ENCODE results near the gene ABCF1. TPM values are rescaled to one million over a fixed set of nuclear protein-coding genes. Genes with fewer than 3 reads are reported as not detected.

Gene ABCF1
- total and polyA plus RNA-seq, 9 of the 15 experiments (the other 6 are each of a cell fraction or from before 2014, with no cell fraction given), result 41.6 to 193 (median 102) TPM

- TF ChIP-seq HNRNPUL1 (IDR thresholded peaks at IDR 0.05; ENCODE audit: low read length), result no peak
- TF ChIP-seq ZNF511 (CRISPR knock-in tag; IDR thresholded peaks at IDR 0.05), result no peak
- no peak for TF ChIP-seq ZFP36 (IDR thresholded peaks at IDR 0.05; ENCODE audit: low read depth, low read length, partially characterized antibody)
- TF ChIP-seq SETDB1 (IDR thresholded peaks at IDR 0.05; ENCODE audit: low read length), result no peak
- no peak for TF ChIP-seq KAT2B (IDR thresholded peaks at IDR 0.05; ENCODE audit: low read depth, low read length)
- TF ChIP-seq FOXA3 (CRISPR knock-in tag; conservative IDR thresholded peaks at IDR 0.05 in 1 of 2, IDR thresholded peaks at IDR 0.05 in 1 of 2), result 0 out of 4 replicates have a peak, but pooled peaks of 1 of the 2 experiments have one; percentile 15
- no peak for TF ChIP-seq PBX2 (CRISPR knock-in tag; IDR thresholded peaks at IDR 0.05; ENCODE audit: low read depth)
- peak; percentile 63 for TF ChIP-seq PBX2 (tag; conservative IDR thresholded peaks at IDR 0.05; ENCODE audit: low read depth)
- no peak for TF ChIP-seq E2F3 (CRISPR knock-in tag; IDR thresholded peaks at IDR 0.05)
- no peak for TF ChIP-seq CHD1 (IDR thresholded peaks at IDR 0.05; ENCODE audit: low read length)
- TF ChIP-seq ZZZ3 (IDR thresholded peaks at IDR 0.05), result no peak
- no peak for TF ChIP-seq SIRT6 (IDR thresholded peaks at IDR 0.05; ENCODE audit: low read depth, low read length)
- no peak for TF ChIP-seq ZNF76 (CRISPR knock-in tag; IDR thresholded peaks at IDR 0.05; ENCODE audit: borderline replicate concordance)
- TF ChIP-seq GABPA (tag; conservative IDR thresholded peaks at IDR 0.05; ENCODE audit: low read depth), result no peak
- no peak for TF ChIP-seq NRF1 (conservative IDR thresholded peaks at IDR 0.05 in 1 of 2, IDR thresholded peaks at IDR 0.05 in 1 of 2)
- TF ChIP-seq ZNF609 (CRISPR knock-in tag; IDR thresholded peaks at IDR 0.05; ENCODE audit: borderline replicate concordance), result no peak
- TF ChIP-seq MTA3 (IDR thresholded peaks at IDR 0.05; ENCODE audit: borderline replicate concordance), result no peak
- TF ChIP-seq, protein P1, sequence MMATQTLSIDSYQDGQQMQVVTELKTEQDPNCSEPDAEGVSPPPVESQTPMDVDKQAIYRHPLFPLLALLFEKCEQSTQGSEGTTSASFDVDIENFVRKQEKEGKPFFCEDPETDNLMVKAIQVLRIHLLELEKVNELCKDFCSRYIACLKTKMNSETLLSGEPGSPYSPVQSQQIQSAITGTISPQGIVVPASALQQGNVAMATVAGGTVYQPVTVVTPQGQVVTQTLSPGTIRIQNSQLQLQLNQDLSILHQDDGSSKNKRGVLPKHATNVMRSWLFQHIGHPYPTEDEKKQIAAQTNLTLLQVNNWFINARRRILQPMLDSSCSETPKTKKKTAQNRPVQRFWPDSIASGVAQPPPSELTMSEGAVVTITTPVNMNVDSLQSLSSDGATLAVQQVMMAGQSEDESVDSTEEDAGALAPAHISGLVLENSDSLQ (IDR thresholded peaks at IDR 0.05), result peak; percentile 62
- TF ChIP-seq WHSC1 (IDR thresholded peaks at IDR 0.05; ENCODE audit: low read length), result no peak
- TF ChIP-seq SRSF3 (IDR thresholded peaks at IDR 0.05; ENCODE audit: insufficient read depth, low read length), result no peak
- TF ChIP-seq SPI1 (IDR thresholded peaks at IDR 0.05; ENCODE audit: borderline replicate concordance, low read depth, low read length), result no peak
These were observed 19.8 kb downstream of the ABCF1 start (continued) for GRCh38 chr6:30591008-30591407.

Measured in K562 (cell line).